ENCODE measurements around the gene CHURC1.

DNA sequence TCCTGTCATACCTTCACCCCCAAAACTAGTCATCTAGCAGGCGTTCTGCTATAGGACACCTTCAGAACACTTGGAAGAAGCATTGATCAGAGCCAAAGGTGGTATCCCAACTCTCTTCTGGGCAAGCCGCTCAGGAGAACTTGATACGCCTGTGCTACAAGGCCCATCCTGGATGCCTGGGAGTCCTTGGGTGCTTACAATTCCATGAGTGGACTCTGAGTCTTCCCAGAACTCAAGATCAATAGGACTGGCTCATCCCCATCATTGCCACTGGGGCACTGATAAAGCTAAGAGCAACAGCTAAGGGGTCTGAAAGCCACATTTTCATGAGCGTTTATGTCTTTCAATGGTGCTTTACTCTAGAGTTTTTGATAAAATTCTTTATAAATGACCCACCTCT is 36.4 kb upstream of the CHURC1 start:
- TF ChIP-seq CTCF (IDR thresholded peaks at IDR 0.05), result no peak
- no peak for TF ChIP-seq POLR2A (IDR thresholded peaks at IDR 0.05)
- no peak for TF ChIP-seq POLR2AphosphoS5 (IDR thresholded peaks at IDR 0.05)
- no peak for TF ChIP-seq EP300 (IDR thresholded peaks at IDR 0.05)
